Neuronal stem cell (in vitro differentiated cells): ENCODE data around the gene SPSB1.

Experiments
- DNase-seq: peaks from one replicate; pipeline ENCODE4 v3.0.0-alpha.2; 2013; ENCODE audit warnings: low spot score
- H2AFZ ChIP-seq: one replicate; pipeline ENCODE4 v1.6.1; 2013; ENCODE audit warnings: mild to moderate bottlenecking, low read length, inconsistent platforms
- H2AK5ac ChIP-seq: 2 replicates; pipeline ENCODE4 v1.6.1; 2013; ENCODE audit warnings: low read depth, mild to moderate bottlenecking, inconsistent platforms, low read length, moderate library complexity, mixed read lengths
- H2BK120ac ChIP-seq: 2 replicates; pipeline ENCODE4 v1.6.1; 2013; ENCODE audit warnings: low read depth, mild to moderate bottlenecking, inconsistent platforms, low read length, moderate library complexity, mixed read lengths
- H2BK12ac ChIP-seq: one replicate; pipeline ENCODE4 v1.6.1; 2013; ENCODE audit warnings: low read length, inconsistent platforms
- H2BK15ac ChIP-seq: 2 replicates; pipeline ENCODE4 v1.6.1; 2013; ENCODE audit warnings: mild to moderate bottlenecking, low read length, inconsistent platforms, mixed read lengths
- H2BK5ac ChIP-seq: one replicate; pipeline ENCODE4 v1.6.1; 2013; ENCODE audit warnings: inconsistent platforms, mild to moderate bottlenecking, low read length, moderate library complexity
- H3K14ac ChIP-seq: one replicate; pipeline ENCODE4 v1.6.1; 2013; ENCODE audit warnings: low read length, inconsistent platforms
- H3K18ac ChIP-seq: 2 replicates; pipeline ENCODE4 v1.6.1; 2013; ENCODE audit warnings: low read length, inconsistent platforms
- H3K23ac ChIP-seq: 2 replicates; pipeline ENCODE4 v1.6.1; 2013; ENCODE audit warnings: low read depth, mild to moderate bottlenecking, mixed read lengths, low read length, inconsistent platforms; ENCODE audit not compliant: poor library complexity
- H3K27ac ChIP-seq: replicated peaks from 3 replicates; pipeline ENCODE4 v1.5.1; 2013; ENCODE audit warnings: low read length, inconsistent platforms
- H3K27me3 ChIP-seq, 3 experiments: 2 replicates each; pipeline ENCODE4 v1.6.1; 2013; ENCODE audit warnings: low read length in 3 of 3, mild to moderate bottlenecking in 2 of 3, inconsistent platforms in 1 of 3, low read depth in 1 of 3, mixed read lengths in 1 of 3, moderate library complexity in 1 of 3; ENCODE audit not compliant: control insufficient read depth in 3 of 3, insufficient read depth in 3 of 3
- H3K36me3 ChIP-seq, 2 donors: replicated peaks in 1 of 2; 2 replicates each; pipeline ENCODE4 v1.6.1; 2013; ENCODE audit warnings: low read length in 2 of 2; ENCODE audit not compliant: control insufficient read depth in 2 of 2, insufficient read depth in 2 of 2
- H3K4ac ChIP-seq: 2 replicates; pipeline ENCODE4 v1.6.1; 2013; ENCODE audit warnings: inconsistent platforms, mild to moderate bottlenecking, low read length, moderate library complexity
- H3K4me1 ChIP-seq, 2 donors: 1 replicate in 1 of 2; 2 replicates in 1 of 2; pipeline ENCODE4 v1.6.1; 2013; ENCODE audit warnings: low read length in 2 of 2, low read depth in 1 of 2; ENCODE audit not compliant: control insufficient read depth in 2 of 2, insufficient read depth in 1 of 2
- H3K4me2 ChIP-seq: one replicate; pipeline ENCODE4 v1.6.1; 2013; ENCODE audit warnings: mild to moderate bottlenecking, low read length, inconsistent platforms; ENCODE audit not compliant: insufficient read depth, poor library complexity, severe bottlenecking
- H3K4me3 ChIP-seq, 2 donors: 2 replicates each; pipeline ENCODE4 v1.5.1; 2013; ENCODE audit warnings: low read length in 2 of 2, mild to moderate bottlenecking in 2 of 2, inconsistent platforms in 1 of 2, moderate library complexity in 1 of 2
- H3K79me1 ChIP-seq: one replicate; pipeline ENCODE4 v1.6.1; 2013; ENCODE audit warnings: low read depth, mild to moderate bottlenecking, inconsistent platforms, low read length, moderate library complexity
- H3K9ac ChIP-seq: one replicate; pipeline ENCODE4 v1.6.1; 2013; ENCODE audit warnings: mild to moderate bottlenecking, low read depth, low read length, inconsistent platforms; ENCODE audit not compliant: poor library complexity
- H3K9me3 ChIP-seq, 2 donors: replicated peaks in 1 of 2; 2 replicates each; pipeline versions ENCODE3 to v1.6.1; 2013; ENCODE audit warnings: low read length in 2 of 2, mild to moderate bottlenecking in 2 of 2, inconsistent platforms in 1 of 2, low read depth in 1 of 2, mixed read lengths in 1 of 2, moderate library complexity in 1 of 2; ENCODE audit not compliant: control insufficient read depth in 2 of 2, insufficient read depth in 1 of 2
- H4K8ac ChIP-seq: one replicate; pipeline ENCODE4 v1.6.1; 2013; ENCODE audit warnings: low read depth, mild to moderate bottlenecking, inconsistent platforms, low read length, moderate library complexity
- H4K91ac ChIP-seq: one replicate; pipeline ENCODE4 v1.6.1; 2013; ENCODE audit warnings: low read length, low read depth, mild to moderate bottlenecking, inconsistent platforms; ENCODE audit not compliant: poor library complexity
- WGBS, 2 donors: extraction: QIAGEN DNeasy Blood & Tissue Kit; methylation state at CpG; one replicate each; pipeline ENCODE4 v1.1.7; 2013; ENCODE audit warnings: missing lambda C conversion rate in 2 of 2, mixed read lengths in 1 of 2; ENCODE audit not compliant: insufficient read length in 2 of 2, insufficient replicate concordance in 1 of 2; ENCODE audit errors: extremely low coverage in 2 of 2; 5-methylcytosine and 5-hydroxymethylcytosine counted together

Gene SPSB1

GRCh38 chr1:9316512-9316911 lies 23.8 kb downstream of the SPSB1 start:
- no peak overlapping the region for H3K4ac ChIP-seq
- H3K9me3 ChIP-seq: no peaks in the 10 kb centered on the region
- H3K14ac ChIP-seq: no peak overlapping the region
- DNase-seq: no peak
- no CpG with 5 or more reads among the region's 24 CpGs for WGBS, 2 donors
- peak overlapping the region; percentile 8 for H3K23ac ChIP-seq
- H4K8ac ChIP-seq: no peak overlapping the region
- H2BK15ac ChIP-seq: no peak overlapping the region
- peaks cover 0 to 63% (median 0%) of the 10 kb centered on the region in 3 experiments for H3K27me3 ChIP-seq
- no peak overlapping the region for H2BK12ac ChIP-seq
- H3K4me3 ChIP-seq: no peak overlapping the region
- H3K27ac ChIP-seq: no peak overlapping the region
- H3K79me1 ChIP-seq: no peaks in the 10 kb centered on the region
- no peaks in the 10 kb centered on the region for H3K36me3 ChIP-seq
- peak overlapping the region; percentile 81 for H2AK5ac ChIP-seq
- no peak overlapping the region for H2AFZ ChIP-seq
- H2BK5ac ChIP-seq: no peak overlapping the region
- H3K9ac ChIP-seq: no peak overlapping the region
- H4K91ac ChIP-seq: no peak overlapping the region
- H3K4me2 ChIP-seq: no peak overlapping the region
- H3K18ac ChIP-seq: peak overlapping the region; percentile 48
- no peak overlapping the region for H2BK120ac ChIP-seq
- H3K4me1 ChIP-seq: peaks cover 0 to 20% of the 10 kb centered on the region in 2 donors

DNA sequence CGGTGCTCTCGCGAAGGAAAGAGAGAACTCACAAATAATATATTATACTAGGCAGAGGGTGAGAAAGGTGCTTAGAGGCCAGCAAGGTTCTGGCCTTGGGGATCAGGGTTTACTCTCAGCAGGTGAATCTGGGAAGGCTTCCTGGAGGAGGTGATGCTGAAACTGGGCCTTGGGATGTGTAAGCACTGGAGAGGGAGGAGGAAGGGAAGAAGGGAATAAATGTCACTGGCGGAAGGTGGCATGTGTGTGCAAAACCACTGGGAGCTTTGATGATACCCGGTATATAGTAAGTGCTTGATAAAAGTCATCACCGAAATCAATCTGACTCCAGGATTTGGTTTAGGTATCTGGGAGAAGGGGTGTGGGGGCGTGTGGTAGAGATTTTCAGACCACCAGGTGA lies 24.4 kb downstream of the SPSB1 start:
- H3K4me3 ChIP-seq: no peak overlapping the region
- H2BK120ac ChIP-seq: no peak overlapping the region
- H3K9me3 ChIP-seq: no peaks in the 10 kb centered on the region
- H3K27ac ChIP-seq: no peak overlapping the region
- H2BK15ac ChIP-seq: no peak overlapping the region
- no peak overlapping the region for H3K14ac ChIP-seq
- no peak overlapping the region for H3K4me2 ChIP-seq
- peaks cover 0 to 20% of the 10 kb centered on the region in 2 donors for H3K4me1 ChIP-seq
- H4K91ac ChIP-seq: no peak overlapping the region
- no peak overlapping the region for H4K8ac ChIP-seq
- no peak overlapping the region for H3K9ac ChIP-seq
- no CpG with 5 or more reads among the region's 7 CpGs for WGBS, 2 donors
- H3K27me3 ChIP-seq: peaks cover 0 to 66% (median 0%) of the 10 kb centered on the region in 3 experiments
- H3K4ac ChIP-seq: no peak overlapping the region
- no peak overlapping the region for H2AK5ac ChIP-seq
- no peak overlapping the region for H2AFZ ChIP-seq
- no peaks in the 10 kb centered on the region for H3K36me3 ChIP-seq
- no peak overlapping the region for H3K23ac ChIP-seq
- no peak overlapping the region for H2BK12ac ChIP-seq
- no peak for DNase-seq
- no peak overlapping the region for H2BK5ac ChIP-seq
- H3K79me1 ChIP-seq: no peaks in the 10 kb centered on the region
- no peak overlapping the region for H3K18ac ChIP-seq

DNA sequence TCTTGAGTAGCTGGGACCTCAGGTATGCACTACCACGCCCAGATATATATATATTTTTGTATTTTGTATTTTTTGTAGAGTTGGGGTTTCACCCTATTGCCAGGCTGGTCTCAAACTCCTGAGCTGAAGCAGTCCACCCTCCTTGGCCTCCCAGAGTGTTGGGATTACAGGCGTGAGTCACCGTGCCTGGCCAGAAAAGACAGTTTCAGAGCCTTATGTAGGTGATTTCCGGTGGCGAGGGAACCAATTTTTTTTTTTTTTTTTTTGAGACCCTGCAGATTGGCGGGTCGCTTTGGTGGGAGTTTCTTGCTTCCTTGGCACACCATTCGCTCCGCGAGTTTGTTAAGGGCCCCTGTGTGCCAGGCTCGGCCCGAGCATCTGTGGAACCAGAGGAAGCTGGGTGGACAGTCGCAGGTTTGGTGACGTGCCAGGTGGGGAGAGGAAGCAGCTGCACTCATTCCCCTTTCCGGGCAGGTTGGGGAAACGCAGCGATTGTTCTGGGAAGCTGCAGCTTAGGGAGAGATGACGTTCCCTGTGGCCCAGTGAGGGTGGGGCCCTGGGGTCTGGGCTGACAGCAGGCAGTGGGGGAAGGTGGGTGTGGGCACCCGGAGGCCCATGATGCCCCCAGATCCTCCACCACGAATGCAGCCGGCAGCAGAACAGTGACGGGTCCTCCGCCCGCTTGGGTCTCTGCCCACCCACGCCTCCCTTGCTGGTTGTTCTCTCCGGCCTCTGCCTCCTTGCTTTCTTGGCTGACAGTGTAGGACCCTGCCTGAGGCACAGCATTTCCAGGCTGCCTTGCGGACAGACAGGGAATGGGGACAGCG lies 25.1 kb downstream of the SPSB1 start:
- Histone ChIP-seq H2BK12ac (no peak overlapping the region), H3K4ac (no peak overlapping the region), H3K4me2 (no peak overlapping the region), H2BK120ac (no peak overlapping the region), H3K9ac (no peak overlapping the region), H3K27me3 (peaks cover 0 to 70% (median 0%) of the 10 kb centered on the region in 3 experiments), H3K4me3 (no peak overlapping the region), H3K36me3 (no peaks in the 10 kb centered on the region), H2AK5ac (no peak overlapping the region), H3K79me1 (no peaks in the 10 kb centered on the region), H3K27ac (no peak overlapping the region), H3K18ac (peak overlapping the region; percentile 54), H3K23ac (no peak overlapping the region), H4K91ac (no peak overlapping the region), H3K4me1 (peaks cover 3 to 23% of the 10 kb centered on the region in 2 donors), H3K9me3 (no peaks in the 10 kb centered on the region), H2AFZ (no peak overlapping the region), H2BK15ac (no peak overlapping the region), H3K14ac (no peak overlapping the region), H2BK5ac (no peak overlapping the region), H4K8ac (no peak overlapping the region)
- no peak for DNase-seq
- no CpG with 5 or more reads among the region's 28 CpGs for WGBS, 2 donors

- H3K4me1 ChIP-seq: peaks cover 3 to 23% of the 10 kb centered on the region in 2 donors
- peaks cover 0 to 72% (median 0%) of the 10 kb centered on the region in 3 experiments for H3K27me3 ChIP-seq
- H3K79me1 ChIP-seq: no peaks in the 10 kb centered on the region
- H3K27ac ChIP-seq: no peak overlapping the region
- H4K8ac ChIP-seq: no peak overlapping the region
- H3K36me3 ChIP-seq: no peaks in the 10 kb centered on the region
- peak overlapping the region; percentile 59 for H3K14ac ChIP-seq
- H3K18ac ChIP-seq: peak overlapping the region; percentile 38
- WGBS, 2 donors: no CpG with 5 or more reads among the region's 20 CpGs
- H3K4me3 ChIP-seq: no peak overlapping the region
- no peak overlapping the region for H2BK12ac ChIP-seq
- no peak overlapping the region for H2BK15ac ChIP-seq
- H3K4ac ChIP-seq: no peak overlapping the region
- no peak overlapping the region for H3K4me2 ChIP-seq
- no peak overlapping the region for H2BK120ac ChIP-seq
- no peaks in the 10 kb centered on the region for H3K9me3 ChIP-seq
- H4K91ac ChIP-seq: no peak overlapping the region
- H2AFZ ChIP-seq: no peak overlapping the region
- peak overlapping the region; percentile 20 for H2AK5ac ChIP-seq
- H3K9ac ChIP-seq: peak overlapping the region; percentile 50
- H3K23ac ChIP-seq: peak overlapping the region; percentile 56
- H2BK5ac ChIP-seq: no peak overlapping the region
- no peak for DNase-seq
Measured at GRCh38 chr1:9319208-9319788, 26.6 kb downstream of the SPSB1 start.
